Lower leg skin (tissue), 3 donors: Measurements from ENCODE around the gene MED27.

ENCODE experiments used
- POLR2A ChIP-seq, 2 donors: fragments of 450-650 bp; IDR thresholded peaks; one replicate each; pipeline ENCODE4 v1.6.1; 2016 to 2017; ENCODE audit warnings: antibody characterized with exemption in 2 of 2, mild to moderate bottlenecking in 1 of 2, moderate library complexity in 1 of 2
- TF ChIP-seq, protein P1 (sequence below), 3 donors: fragments of 450-650 bp; IDR thresholded peaks; one replicate each; pipeline ENCODE4 v1.5.1; 2016; ENCODE audit warnings: antibody characterized with exemption in 3 of 3, mild to moderate bottlenecking in 3 of 3, moderate library complexity in 2 of 3

- TF ChIP-seq, protein P1, sequence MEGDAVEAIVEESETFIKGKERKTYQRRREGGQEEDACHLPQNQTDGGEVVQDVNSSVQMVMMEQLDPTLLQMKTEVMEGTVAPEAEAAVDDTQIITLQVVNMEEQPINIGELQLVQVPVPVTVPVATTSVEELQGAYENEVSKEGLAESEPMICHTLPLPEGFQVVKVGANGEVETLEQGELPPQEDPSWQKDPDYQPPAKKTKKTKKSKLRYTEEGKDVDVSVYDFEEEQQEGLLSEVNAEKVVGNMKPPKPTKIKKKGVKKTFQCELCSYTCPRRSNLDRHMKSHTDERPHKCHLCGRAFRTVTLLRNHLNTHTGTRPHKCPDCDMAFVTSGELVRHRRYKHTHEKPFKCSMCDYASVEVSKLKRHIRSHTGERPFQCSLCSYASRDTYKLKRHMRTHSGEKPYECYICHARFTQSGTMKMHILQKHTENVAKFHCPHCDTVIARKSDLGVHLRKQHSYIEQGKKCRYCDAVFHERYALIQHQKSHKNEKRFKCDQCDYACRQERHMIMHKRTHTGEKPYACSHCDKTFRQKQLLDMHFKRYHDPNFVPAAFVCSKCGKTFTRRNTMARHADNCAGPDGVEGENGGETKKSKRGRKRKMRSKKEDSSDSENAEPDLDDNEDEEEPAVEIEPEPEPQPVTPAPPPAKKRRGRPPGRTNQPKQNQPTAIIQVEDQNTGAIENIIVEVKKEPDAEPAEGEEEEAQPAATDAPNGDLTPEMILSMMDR (IDR thresholded peaks at IDR 0.05) = no peak
- TF ChIP-seq POLR2A (IDR thresholded peaks at IDR 0.05) = no peak
These were observed 79.7 kb downstream of the MED27 start for GRCh38 chr9:131999692-132000551.
